M059J (cell line): ENCODE results near the gene CALN1. TPM values are rescaled to one million over a fixed set of nuclear protein-coding genes. Genes with fewer than 3 reads are reported as not detected.

ENCODE experiments used
- DNase-seq: peaks from one replicate; pipeline ENCODE4 v3.0.0-alpha.2; 2012; ENCODE audit warnings: low read depth
- total RNA-seq: library from RNA; depleted of rRNA; stranded (reverse); fragments of >200 nt; shearing (Covaris generic); gene quantifications from 2 replicates; pipeline ENCODE4 v1.2.3, GENCODE V29; 2014

The CALN1 gene
- total RNA-seq, 1 experiment from 2014 or later: not detected

DNA sequence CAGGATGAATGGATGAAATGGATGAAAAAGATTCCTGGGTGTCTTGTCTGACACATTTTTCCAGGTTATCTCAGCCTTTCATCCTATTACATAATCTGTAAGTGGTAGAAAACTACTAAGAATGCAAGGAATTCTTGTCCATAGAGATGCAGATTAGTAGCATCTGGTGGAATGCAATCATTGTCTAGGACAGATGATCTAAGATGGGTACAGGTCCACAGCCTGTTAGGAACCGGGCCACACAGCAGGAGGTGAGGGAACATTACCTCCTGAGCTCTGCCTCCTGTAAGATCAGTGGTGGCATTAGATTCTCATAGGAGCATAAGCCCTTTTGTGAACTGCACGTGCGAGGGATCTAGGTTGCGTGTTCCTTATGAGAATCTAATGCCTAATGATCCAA is 225.0 kb downstream of the CALN1 start:
- no peak for DNase-seq

DNA sequence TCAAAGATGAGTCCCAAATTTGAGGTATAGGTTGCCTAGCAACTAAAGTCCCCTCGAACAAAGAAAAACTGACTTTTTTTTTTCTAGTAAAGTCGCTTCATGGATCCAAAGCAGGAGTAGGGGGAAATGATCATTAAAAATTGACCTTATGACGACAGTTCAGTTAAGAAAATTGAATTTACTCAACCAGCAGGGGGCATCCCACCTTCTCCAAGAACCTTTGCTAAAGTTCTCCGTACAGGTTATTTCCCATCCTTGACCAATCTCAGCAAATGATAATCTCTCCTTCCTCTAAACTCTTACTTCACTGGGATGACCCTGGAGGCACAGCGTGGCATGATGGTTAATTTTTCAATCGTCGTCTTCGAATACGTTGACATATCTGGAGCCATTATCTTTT is 228.3 kb downstream of the CALN1 start:
- DNase-seq: peak; percentile 17

DNA sequence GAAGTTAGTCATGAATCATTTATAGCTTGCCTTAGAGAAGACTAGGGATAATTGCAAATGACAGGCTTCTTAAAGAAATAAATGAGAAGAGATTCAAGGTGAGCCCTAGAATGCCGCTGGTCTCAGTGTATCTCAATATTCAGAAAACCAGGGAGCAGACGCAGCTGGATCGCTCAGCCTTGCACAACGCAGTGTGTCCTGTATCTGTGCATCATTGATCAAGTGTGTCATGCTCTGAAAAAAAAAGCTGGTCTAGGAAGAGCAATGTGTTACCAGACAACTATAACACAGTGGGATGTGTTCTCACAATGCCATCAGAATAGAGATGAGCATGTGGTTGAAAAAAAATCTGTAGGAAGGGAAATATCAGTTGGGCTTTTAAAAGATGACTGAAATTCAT is 230.1 kb downstream of the CALN1 start:
- no peak for DNase-seq

DNA sequence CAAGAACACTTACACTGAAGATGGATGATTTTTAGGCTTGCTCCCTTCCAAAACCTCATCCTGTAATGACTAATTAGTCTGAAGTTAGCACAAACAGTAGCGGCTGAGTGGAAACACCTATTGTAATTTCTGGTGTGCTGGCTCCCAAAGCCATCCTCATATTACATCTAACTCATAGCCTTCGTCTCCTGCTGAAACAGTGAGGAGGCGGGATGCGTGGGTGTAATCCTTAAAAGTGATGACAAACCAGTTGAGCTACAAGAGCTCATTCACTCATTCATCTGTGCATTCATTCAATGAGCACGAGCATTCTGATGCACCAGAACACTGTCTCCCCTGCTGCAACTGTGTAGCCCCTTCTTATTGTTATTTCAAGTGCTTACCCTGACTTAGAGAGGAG is 235.3 kb downstream of the CALN1 start:
- DNase-seq: no peak

DNA sequence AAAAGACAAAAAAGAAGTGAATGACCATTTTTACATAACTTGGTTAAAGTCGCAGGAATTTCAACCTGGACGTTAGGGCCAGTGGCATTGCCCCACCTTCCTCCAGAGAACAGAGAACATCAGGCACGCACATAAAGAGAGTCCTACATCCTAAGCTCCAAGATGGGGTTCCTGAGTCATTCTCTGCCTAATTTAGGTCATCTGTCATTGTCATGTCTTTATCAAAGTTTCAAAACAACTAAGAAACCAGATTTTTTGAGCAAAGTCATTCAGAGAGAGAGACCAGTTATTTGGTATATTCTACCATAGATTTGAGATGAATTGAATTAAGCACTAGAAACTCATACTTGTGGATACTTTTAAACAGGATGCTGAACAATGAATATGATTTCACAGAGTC is 241.7 kb downstream of the CALN1 start:
- no peak for DNase-seq

DNA sequence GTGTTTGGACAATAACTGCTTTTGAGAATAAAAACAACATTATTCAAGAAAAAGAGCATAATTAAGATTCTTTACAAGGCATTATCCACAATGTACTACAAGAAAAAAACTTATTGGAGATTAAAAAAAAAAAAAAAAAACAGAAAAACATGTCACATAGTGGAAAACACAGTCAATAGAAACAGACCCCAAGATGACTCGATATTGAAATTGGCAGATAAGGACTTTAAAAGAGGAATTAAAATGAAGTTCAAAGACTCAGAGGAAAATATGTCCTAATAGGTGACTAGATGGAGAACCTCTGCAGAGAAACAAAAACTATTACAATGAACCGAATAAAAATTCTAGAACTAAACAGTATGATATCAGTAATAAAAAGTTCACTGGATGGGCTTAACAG is 248.9 kb downstream of the CALN1 start:
- no peak for DNase-seq

DNA sequence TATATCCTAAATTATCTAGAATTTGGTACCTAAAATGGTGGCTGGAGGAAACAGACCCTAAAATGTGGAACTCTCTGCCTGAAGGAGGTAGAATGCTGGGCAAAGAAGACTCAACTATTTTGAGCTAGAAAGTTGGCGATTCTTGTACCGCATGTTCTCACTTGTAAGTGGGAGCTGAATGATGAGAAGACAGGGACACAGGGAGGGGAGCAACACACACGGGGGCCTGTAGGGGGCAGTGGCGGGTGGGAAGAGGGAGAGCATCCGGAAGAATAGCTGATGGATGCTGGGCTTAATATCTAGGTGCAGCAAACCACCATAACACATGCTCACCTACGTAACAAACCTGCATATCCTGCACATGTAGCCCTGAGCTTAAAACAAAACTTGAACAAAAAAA is 250.6 kb downstream of the CALN1 start:
- DNase-seq: no peak

DNA sequence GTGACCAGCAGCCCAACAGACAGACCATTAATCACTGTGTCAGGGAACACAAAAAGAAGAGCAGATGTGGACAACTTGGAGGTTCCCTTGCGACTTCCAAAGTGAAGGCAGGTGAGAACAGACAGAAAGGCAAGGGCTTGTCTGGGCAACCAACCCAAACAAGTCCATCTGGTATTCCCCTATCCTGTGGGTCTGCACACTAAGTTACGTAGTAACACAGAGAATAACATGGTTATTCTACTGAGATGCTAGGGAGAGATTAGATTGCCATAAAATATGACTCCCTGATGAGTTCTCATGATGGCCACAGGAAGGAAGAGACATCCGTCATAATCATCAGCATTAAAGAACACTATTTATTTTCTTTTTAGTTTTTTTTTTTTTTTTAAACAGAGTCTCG is 252.2 kb downstream of the CALN1 start:
- DNase-seq: no peak

DNA sequence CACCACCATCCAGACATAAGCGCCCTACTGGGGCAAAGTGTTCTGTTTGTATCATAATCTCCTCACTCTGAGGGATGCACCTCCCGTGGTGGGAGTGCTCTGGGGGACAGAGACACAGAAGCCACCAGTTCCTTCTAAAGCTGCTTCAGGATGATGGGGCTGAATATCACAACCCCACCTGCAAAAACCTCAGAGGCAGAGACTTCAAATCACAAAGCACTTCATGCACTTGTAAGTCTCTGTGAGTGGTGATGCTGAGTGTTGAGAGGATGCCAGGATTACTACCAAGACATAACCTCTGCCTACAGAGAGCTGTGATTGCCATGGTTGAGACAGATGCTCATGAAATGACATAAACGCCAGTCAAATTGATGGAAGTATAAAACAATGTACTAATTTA is 255.5 kb downstream of the CALN1 start:
- DNase-seq: no peak

DNA sequence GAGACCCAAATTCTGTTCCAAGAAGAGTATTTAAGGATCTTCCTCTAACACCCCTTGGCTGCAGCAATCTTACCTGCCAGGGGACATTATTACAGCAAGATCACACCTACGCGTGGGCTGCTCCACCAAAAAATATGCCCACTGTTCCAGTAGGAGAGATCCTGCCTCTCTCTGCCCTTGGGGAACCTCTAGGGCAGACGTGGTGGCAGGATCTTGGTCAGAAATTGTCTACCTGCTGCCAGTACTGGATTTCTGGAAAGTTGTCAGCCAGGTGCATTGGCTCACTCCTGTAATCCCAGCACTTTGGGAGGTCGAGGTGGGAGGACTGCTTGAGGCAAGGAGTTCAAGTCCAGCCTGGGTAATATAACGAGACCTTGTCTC is 259.0 kb downstream of the CALN1 start:
- no peak for DNase-seq

DNA sequence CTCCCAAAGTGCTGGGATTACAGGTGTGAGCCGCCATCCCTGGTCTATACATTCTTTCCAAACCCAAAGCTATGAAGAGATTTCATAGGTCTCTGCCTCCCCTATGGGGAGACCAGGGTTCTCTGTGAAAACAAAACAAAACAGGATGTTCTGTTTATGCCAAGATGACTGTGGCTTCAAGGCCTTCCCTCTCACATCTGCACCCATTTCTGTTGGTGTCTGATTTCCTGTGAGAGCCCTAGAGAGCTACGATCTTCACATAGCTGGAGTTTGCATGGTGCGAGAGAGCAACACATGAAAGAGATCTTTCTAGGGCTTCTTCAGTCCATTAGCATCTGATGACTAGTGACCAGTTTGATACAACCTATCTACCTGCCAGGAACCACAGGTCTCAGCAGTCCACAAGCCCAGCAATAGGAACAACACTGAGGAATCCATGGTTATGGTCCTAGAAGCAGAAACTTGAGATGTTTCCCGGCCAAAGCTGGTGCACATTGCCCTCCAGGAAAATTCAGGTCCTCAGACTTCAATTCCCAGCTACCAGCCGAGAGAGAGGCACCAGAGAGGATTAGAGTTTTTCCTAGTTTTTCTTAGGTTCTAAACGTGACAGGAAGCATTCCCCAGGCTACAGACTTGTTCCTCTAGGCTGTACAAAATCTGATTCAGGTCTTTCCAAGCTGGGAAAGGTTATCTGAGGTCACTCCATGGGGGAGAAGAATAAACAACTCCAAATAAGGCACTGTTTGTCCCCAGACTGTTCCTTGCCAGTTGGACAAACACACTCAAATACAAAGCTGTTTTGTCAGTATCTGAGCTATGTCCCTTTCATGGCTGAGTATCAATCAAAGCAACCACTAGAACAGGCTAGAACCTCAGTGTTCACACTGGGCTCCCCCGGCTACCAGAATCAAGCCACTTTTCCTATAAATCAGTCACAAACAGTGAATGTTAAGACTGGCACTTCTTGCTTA is 259.7 kb downstream of the CALN1 start:
- DNase-seq: peak; percentile 7

DNA sequence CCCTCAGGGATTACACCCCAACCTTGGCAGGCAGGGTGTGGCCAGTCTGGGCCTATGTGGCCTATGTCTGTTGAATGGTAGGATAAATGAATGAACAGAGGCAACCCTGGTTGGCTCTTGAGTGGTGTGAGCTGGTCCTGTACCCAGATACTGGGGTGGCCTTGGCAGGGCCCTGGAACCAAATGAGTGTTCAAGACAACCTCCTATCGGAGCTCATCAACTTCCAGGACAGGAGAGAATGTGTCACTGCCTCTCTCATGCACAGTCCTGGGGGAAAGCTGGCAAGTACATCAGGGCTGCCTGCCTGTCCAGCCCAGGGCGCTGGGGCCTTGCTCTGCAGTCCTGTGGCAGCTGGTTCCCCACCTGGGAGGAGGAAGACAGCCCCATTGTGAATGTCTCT is 271.6 kb downstream of the CALN1 start:
- DNase-seq: no peak

DNA sequence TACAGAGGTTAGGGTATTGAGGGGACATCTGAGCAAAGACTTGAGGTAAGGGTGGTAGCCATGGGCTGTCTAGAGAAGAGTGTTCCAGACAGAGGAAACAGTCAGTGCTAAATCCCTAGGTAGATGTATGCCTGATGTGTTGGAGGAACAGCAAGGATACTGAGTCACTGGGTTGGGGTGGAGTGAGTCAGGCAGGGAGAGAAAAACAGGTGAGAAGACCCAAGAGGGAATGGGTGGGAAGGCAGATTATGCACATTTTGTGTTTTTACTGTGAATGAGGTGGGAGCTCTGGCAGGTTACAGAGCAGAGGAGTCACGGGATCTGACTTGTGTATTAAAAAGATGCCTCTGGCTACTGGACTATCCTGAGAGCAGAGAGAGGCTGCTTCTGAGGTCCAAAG is 285.0 kb downstream of the CALN1 start:
- DNase-seq: no peak

DNA sequence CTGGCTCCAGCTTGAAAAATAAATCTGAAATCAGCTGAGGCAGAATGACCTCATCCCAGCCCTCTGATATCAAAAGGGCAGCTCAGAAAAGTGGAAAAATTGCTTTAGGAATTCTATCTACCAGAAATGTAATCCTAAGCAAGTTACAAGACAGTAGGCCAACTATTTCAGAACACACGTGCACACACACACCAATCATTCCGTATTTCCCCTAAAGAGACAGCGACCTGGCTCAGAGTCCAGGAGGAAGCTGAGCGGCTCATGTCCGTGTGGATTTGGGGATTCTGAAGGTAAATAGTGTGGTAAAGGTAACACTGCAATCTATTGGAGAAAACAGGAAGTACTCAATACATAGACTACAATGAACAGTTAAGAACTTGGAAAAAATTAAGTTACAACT is 288.2 kb downstream of the CALN1 start:
- DNase-seq: no peak

DNA sequence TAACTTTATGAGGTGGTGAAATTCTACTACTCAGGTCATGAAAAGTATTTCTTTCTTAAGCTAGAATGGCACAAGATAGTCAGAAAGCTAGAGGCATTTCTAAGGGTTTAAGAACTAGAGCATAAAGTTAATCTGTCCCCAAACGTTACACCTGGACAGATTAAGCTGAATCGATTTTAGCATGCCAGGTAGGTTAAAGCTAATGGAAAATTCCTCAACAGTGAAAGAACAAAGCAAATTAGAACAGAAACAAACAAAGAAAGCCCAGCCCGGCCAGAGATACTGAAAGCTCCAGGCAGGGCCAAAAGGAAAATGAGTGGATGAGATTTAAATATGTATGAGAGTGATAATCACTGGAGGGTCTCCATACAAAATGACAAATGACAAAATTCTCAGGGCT is 293.8 kb downstream of the CALN1 start:
- DNase-seq: no peak

DNA sequence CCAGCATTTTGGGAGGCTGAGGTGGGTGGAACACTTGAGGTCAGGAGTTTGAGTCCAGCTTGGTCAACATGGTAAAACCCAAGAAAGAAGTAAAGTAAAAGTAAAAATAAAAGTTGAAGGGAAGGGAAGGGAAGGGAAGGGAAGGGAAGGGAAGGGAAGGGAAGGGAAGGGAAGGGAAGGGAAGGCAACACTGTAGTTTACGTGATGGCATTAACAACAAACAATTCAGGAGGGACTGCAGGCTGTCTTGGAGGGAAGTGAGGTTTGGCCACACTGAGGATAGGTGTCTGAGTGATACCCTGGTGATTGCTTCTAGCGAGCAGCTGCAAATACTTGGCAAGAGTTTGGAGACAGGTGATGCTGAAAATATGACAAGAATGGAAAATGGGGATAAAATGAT is 298.0 kb downstream of the CALN1 start:
- no peak for DNase-seq

DNA sequence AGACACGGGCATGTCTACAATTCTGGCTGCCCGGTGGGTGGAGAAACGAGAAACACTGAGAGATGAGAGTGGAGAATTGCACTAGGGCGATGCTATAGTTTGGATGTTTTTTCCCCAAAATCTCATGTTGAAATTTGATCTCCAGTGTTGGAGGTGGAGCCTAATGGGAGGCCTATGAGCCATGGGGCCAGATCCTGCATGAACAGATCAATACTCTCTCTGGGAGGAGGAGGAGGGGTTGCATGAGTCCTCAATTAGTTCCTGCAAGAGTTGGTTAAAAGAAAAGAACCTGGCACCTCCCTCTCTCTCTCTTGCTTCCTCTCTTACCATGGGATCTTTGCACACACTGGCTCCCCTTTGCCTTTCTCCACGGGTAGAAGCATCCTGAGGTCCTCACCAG is 299.1 kb downstream of the CALN1 start:
- DNase-seq: no peak

DNA sequence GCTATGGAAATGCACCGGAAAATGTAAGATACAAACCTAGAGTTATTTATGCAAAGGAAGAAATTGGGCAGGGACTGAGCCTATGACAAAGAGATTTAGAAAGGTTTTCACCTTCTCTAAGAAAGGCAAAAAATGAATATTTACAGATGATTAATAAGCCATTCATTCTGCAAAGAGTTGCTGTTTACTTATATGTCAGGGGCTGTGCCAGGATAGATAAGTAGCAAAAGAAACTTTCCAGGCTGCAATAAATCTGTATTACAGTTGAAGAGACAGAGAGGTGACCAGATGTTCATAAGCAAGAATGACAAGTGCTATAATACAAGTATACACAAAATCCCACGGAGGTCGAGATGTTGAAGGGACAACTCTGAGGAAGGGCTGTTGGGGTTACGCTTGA is 299.6 kb downstream of the CALN1 start:
- DNase-seq: no peak

DNA sequence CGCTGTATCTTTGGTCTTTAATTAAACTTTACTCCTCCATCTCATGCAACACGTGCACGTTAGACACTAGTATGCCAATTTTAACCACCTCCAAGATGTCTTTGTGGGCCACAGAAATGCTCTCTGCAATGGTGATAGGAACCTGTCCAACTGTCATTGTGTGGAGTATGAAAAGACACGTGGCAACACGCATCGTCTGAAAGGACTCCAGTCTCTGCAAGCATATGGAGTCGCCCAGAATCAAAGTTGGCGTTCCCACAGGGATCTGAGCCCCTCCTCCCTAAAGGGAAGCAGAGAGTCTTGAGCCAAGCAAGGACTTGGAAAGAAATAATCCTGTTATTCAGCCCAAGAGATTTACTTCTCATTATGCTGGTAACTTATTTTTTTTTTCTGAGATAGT is 301.1 kb downstream of the CALN1 start:
- DNase-seq: no peak

DNA sequence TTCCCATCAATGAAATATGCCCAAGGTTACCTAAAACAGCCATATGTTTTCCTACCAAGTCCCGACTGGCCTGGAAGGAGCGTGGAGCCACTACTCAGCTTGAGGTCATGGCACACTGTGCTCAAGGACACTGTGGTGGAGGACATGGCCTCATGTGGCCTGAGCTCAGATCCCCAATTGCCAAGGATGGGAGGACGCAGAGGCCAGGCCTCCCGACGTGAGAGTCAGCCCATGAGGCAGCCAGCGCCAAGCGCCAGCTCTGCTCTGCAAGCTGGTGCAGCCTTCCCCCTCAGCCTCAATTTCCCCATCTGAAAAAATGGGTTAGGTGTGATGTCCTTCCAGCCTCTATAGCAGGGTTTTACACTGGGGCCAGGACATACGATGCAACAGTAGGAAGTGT is 302.6 kb downstream of the CALN1 start:
- DNase-seq: no peak

DNA sequence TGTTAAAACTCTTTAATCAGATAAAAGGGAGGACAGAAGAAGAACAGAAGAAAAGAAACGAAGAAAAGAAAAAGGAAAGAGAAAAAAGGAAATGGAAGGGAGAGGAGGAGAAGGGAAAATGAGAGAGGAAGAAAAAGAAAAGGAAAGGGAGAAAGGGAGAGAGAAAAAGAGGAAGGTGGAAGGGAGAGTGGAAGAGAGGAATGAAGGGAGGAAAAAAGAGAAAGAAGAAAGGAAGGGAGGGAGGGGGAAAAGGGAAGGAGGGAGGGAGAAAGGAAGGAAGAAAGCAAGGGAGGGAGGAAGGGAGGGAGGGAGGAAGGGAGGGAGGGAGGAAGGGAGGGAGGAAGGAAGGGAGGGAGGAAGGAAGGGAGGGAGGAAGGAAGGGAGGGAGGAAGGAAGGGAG is 305.7 kb downstream of the CALN1 start:
- no peak for DNase-seq

DNA sequence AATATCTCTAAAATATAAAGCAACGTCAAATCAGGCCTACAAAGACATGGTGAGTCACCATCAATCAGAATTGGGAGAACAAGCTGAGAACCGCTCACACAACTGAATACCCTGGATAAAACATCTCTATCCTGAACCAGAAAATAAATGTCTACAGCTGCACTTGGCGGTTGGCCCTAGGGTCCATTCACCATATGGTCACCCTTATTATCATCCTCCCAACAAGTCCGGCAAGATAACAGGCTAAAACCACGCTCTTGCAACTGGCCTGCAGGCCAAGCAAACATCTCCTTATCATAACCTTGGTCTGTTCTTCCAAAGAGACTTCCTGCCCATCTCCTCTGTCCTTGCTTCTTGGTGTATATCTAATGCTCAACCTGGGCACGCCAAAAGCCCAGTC is 310.7 kb downstream of the CALN1 start:
- DNase-seq: no peak

DNA sequence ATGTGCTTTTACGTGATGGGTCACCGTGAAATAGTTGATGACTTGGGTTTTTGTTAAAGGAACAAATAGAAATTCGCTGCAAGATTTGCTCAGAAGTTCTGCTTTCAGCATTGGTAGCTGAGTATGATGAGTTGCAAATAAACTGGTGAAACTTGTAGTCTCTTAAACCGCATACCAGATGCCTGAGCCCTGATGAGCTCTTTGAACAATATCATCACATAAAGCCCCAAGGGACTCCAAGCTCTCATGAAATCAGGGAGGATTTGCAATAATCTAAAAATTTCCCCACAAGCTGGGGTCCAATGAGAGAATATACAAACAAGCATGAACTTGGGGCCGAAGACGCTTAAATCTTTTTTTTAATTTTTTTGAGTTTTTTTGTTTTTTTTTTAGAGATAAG is 312.4 kb downstream of the CALN1 start:
- peak; percentile 25 for DNase-seq
